Measurements from ENCODE around the gene GJA9. TPM values are rescaled to one million over a fixed set of nuclear protein-coding genes. Genes with fewer than 3 reads are reported as not detected.

Gene GJA9
- total RNA-seq = not detected in 2 replicates

GRCh38 chr1:38881487-38881886 is at the start of gene GJA9:
Gene GJA9 (minus strand): TSS chr1:38881587. CDS start chr1:38876098, 5,489 bp downstream.

DNA sequence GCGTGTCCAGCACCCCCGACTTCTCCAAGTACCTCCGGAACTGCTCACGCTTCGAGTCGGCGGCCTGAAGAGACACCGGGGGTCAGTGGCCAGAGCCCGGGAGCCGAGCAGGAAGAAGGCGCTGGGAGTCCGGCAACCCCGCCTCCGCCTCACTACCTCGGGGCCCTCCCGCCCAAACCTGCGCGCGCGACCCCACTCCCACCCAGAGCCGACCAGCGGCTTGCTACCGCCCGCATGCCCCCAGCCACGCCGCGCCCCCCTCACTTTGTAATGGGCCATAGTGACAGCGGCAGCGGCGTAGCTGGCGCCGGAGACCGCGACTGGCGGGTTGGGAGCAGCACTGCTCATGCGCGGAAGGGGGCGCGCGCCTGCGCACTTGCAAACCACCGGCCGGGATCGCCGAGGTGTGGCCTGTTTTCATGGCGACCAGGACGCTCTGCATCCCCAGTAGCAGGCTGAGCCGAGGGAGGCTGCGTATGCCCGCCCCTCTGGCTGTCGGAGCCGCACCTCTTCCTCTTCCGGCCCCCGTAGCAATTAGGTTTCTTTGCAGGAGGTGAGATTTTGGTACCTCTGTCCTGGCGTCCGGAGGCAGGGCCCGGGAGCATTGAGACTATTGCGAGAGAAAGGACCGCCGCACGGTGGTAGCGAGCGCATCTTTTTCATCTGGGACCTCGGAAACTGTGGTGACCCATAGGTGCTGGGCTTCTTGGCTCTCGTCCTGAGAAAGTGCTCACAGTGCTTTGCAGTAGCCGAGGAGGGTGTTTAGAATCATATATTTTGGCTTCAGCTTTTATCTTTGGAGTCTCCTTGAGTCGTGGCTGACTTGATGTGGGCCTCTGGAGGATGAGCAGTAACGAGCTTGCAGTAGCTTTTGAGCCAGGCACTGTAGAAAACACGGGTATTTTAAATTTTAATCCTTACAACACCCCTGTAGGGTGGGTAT is 8.1 kb downstream of the GJA9 start, which contains the start of gene MYCBP:
MYCBP (minus strand) TSS at position 322 of the 943 bp plus-strand sequence; CDS start at position 279, 43 bp downstream.

GRCh38 chr1:38859561-38860453 is 21.6 kb downstream of the GJA9 start, which contains the start of gene RRAGC:
Gene RRAGC (minus strand): TSS chr1:38859772. CDS start chr1:38859646, 126 bp downstream.

Small RNAs within 50 kb of the gene (small RNA-seq; reads per million reads assigned to genes)
- gene GJA9-MYCBP = not detected
- not detected for gene RNU6-605P

Other genes starting within 250 kb of the GJA9 start
- gene RRAGC, start 21.8 kb downstream of the GJA9 start, total RNA-seq = 16.3 and 28.2 TPM in 2 replicates
- 8.2 and 11.7 TPM in 2 replicates for gene MYCBP, start 8.2 kb downstream of the GJA9 start, total RNA-seq
- gene RHBDL2, start 60.2 kb upstream of the GJA9 start, total RNA-seq = 0.10 TPM in 1 of 2 replicates, not detected in the other
- 48.0 and 49.8 TPM in 2 replicates for gene AKIRIN1, start 109.7 kb upstream of the GJA9 start, total RNA-seq
- 294 and 435 TPM in 2 replicates for gene NDUFS5, start 144.8 kb upstream of the GJA9 start, total RNA-seq

Measured in vein endothelial cell (primary cell).